ENCODE data around the gene EPB41L4A.

DNA sequence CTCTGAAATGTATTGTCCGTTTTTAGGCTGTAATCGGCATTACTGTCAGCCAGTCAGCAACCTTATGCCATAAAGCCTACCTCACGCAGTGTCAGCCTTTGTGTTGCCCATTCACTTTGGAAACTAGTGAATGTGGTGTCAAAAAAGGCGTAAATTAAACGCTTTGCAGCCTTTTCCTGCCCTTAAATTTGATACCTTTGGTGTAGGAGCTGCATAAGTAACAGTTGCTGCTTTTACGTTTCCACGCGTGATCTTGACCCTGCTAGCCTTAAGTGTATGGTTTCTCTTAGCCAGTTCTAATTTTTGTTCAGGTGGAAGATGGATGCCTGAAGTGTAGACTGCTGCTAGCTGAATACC is 257.7 kb downstream of the EPB41L4A start:
- TF ChIP-seq, protein P1, sequence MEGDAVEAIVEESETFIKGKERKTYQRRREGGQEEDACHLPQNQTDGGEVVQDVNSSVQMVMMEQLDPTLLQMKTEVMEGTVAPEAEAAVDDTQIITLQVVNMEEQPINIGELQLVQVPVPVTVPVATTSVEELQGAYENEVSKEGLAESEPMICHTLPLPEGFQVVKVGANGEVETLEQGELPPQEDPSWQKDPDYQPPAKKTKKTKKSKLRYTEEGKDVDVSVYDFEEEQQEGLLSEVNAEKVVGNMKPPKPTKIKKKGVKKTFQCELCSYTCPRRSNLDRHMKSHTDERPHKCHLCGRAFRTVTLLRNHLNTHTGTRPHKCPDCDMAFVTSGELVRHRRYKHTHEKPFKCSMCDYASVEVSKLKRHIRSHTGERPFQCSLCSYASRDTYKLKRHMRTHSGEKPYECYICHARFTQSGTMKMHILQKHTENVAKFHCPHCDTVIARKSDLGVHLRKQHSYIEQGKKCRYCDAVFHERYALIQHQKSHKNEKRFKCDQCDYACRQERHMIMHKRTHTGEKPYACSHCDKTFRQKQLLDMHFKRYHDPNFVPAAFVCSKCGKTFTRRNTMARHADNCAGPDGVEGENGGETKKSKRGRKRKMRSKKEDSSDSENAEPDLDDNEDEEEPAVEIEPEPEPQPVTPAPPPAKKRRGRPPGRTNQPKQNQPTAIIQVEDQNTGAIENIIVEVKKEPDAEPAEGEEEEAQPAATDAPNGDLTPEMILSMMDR (IDR thresholded peaks at IDR 0.05): no peak
- TF ChIP-seq, protein P2, sequence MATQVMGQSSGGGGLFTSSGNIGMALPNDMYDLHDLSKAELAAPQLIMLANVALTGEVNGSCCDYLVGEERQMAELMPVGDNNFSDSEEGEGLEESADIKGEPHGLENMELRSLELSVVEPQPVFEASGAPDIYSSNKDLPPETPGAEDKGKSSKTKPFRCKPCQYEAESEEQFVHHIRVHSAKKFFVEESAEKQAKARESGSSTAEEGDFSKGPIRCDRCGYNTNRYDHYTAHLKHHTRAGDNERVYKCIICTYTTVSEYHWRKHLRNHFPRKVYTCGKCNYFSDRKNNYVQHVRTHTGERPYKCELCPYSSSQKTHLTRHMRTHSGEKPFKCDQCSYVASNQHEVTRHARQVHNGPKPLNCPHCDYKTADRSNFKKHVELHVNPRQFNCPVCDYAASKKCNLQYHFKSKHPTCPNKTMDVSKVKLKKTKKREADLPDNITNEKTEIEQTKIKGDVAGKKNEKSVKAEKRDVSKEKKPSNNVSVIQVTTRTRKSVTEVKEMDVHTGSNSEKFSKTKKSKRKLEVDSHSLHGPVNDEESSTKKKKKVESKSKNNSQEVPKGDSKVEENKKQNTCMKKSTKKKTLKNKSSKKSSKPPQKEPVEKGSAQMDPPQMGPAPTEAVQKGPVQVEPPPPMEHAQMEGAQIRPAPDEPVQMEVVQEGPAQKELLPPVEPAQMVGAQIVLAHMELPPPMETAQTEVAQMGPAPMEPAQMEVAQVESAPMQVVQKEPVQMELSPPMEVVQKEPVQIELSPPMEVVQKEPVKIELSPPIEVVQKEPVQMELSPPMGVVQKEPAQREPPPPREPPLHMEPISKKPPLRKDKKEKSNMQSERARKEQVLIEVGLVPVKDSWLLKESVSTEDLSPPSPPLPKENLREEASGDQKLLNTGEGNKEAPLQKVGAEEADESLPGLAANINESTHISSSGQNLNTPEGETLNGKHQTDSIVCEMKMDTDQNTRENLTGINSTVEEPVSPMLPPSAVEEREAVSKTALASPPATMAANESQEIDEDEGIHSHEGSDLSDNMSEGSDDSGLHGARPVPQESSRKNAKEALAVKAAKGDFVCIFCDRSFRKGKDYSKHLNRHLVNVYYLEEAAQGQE (IDR thresholded peaks at IDR 0.05; ENCODE audit: insufficient read depth in 1 of 2, low read depth in 2 of 2, low read length in 1 of 2): no peak
- TF ChIP-seq POLR2AphosphoS5 (IDR thresholded peaks at IDR 0.05; ENCODE audit: low read depth, low read length): no peak
